Stimulated activated CD4-positive, alpha-beta T cell treated with anti-CD3 and anti-CD28 coated beads, Interleukin-2, amount 100 ng/mL, for 4 hours (primary cell): ENCODE measurements around the gene FAM83E.

ENCODE experiments used
- DNase-seq: peaks from one replicate; pipeline ENCODE4 v3.0.0-alpha.2; 2020; ENCODE audit warnings: low read depth

FAM83E gene

GRCh38 chr19:48628486-48629296 is 13.8 kb upstream of the FAM83E start:
- no peak for DNase-seq

- no peak for DNase-seq
Measured at GRCh38 chr19:48627865-48628314, 13.0 kb upstream of the FAM83E start.

- DNase-seq: no peak
Measured at GRCh38 chr19:48627201-48627864, 12.5 kb upstream of the FAM83E start.

GRCh38 chr19:48625891-48626327 is 11.0 kb upstream of the FAM83E start:
- DNase-seq: no peak

GRCh38 chr19:48624791-48625723 is 10.2 kb upstream of the FAM83E start:
- no peak for DNase-seq

GRCh38 chr19:48624067-48624594 is 9.3 kb upstream of the FAM83E start:
- DNase-seq: peak; percentile 95

GRCh38 chr19:48623556-48624066 is 8.7 kb upstream of the FAM83E start:
- DNase-seq: no peak

- no peak for DNase-seq
Measured at GRCh38 chr19:48619692-48620585, 5.1 kb upstream of the FAM83E start.

GRCh38 chr19:48618916-48619691 is 4.2 kb upstream of the FAM83E start, which contains the start of the genes RPL18 and SPHK2:
TSS of gene RPL18 (minus strand) at chr19:48619178. CDS start at chr19:48619143, 35 bp downstream.
TSS of gene SPHK2 (plus strand) at chr19:48619506. CDS start at chr19:48620515, 1,009 bp downstream.
- DNase-seq: peak; percentile 93

- no peak for DNase-seq
Measured at GRCh38 chr19:48618278-48618915, 3.5 kb upstream of the FAM83E start.

- no peak for DNase-seq
Measured at GRCh38 chr19:48617146-48617937, 2.5 kb upstream of the FAM83E start.

- no peak for DNase-seq
Measured at GRCh38 chr19:48616491-48617056, 1.7 kb upstream of the FAM83E start.

GRCh38 chr19:48616041-48616436 is 1.2 kb upstream of the FAM83E start:
- no peak for DNase-seq

GRCh38 chr19:48615231-48616040 is 560 bp upstream of the FAM83E start:
- no peak for DNase-seq

- DNase-seq: no peak
Measured at GRCh38 chr19:48613852-48614435, 932 bp downstream of the FAM83E start.

- no peak for DNase-seq
Measured at GRCh38 chr19:48613024-48613851, 1.6 kb downstream of the FAM83E start.
